Mesenchymal stem cell (in vitro differentiated cells and primary cell): ENCODE results near the gene OR2F1.

ENCODE experiments used
- DNase-seq: peaks from one replicate; pipeline ENCODE4 v3.0.0-alpha.2; 2013
- H2AFZ ChIP-seq: one replicate; pipeline ENCODE4 v1.6.1; 2013; ENCODE audit warnings: low read depth, mild to moderate bottlenecking, control low read depth, inconsistent platforms, low read length, moderate library complexity
- H2AK5ac ChIP-seq: 2 replicates; pipeline ENCODE4 v1.6.1; 2013; ENCODE audit warnings: low read length, moderate library complexity, mild to moderate bottlenecking, inconsistent platforms; ENCODE audit not compliant: severe bottlenecking
- H2BK120ac ChIP-seq: one replicate; pipeline ENCODE4 v1.6.1; 2013; ENCODE audit warnings: low read depth, mild to moderate bottlenecking, inconsistent platforms, low read length, moderate library complexity
- H2BK12ac ChIP-seq, 2 experiments: one replicate each; pipeline ENCODE4 v1.6.1; 2013; ENCODE audit warnings: inconsistent platforms in 2 of 2, low read length in 2 of 2, mild to moderate bottlenecking in 2 of 2, moderate library complexity in 2 of 2, control low read depth in 1 of 2
- H2BK15ac ChIP-seq: one replicate; pipeline ENCODE4 v1.6.1; 2013; ENCODE audit warnings: mild to moderate bottlenecking, low read depth, inconsistent platforms; ENCODE audit not compliant: poor library complexity, severe bottlenecking
- H2BK5ac ChIP-seq: 2 replicates; pipeline ENCODE4 v1.6.1; 2013; ENCODE audit warnings: low read depth, mild to moderate bottlenecking, low read length, control low read depth, inconsistent platforms; ENCODE audit not compliant: poor library complexity, severe bottlenecking
- H3K14ac ChIP-seq, 2 experiments: one replicate each; pipeline ENCODE4 v1.6.1; 2013; ENCODE audit warnings: inconsistent platforms in 2 of 2, low read length in 2 of 2, control low read depth in 1 of 2, mild to moderate bottlenecking in 1 of 2, moderate library complexity in 1 of 2
- H3K18ac ChIP-seq, 2 experiments: one replicate each; pipeline ENCODE4 v1.6.1; 2013; ENCODE audit warnings: inconsistent platforms in 2 of 2, low read length in 2 of 2, control low read depth in 1 of 2, low read depth in 1 of 2, mild to moderate bottlenecking in 1 of 2
- H3K23ac ChIP-seq, 2 experiments: one replicate each; pipeline ENCODE4 v1.6.1; 2013; ENCODE audit warnings: inconsistent platforms in 2 of 2, low read length in 2 of 2, mild to moderate bottlenecking in 2 of 2, moderate library complexity in 2 of 2, control low read depth in 1 of 2
- H3K27ac ChIP-seq: 2 replicates; pipeline ENCODE4 v1.5.1; 2013; ENCODE audit warnings: mild to moderate bottlenecking, moderate library complexity, low read length, control low read depth, inconsistent platforms; ENCODE audit not compliant: poor library complexity, severe bottlenecking
- H3K27me3 ChIP-seq, 2 experiments: 2 replicates each; pipeline versions ENCODE4 v1.6.1 to v1.7.0; 2013; ENCODE audit warnings: low read length in 2 of 2, mild to moderate bottlenecking in 2 of 2, moderate library complexity in 2 of 2, control low read depth in 1 of 2, inconsistent platforms in 1 of 2; ENCODE audit not compliant: control insufficient read depth in 1 of 2, insufficient read depth in 1 of 2
- H3K36me3 ChIP-seq, 2 experiments: 2 replicates each; pipeline versions ENCODE4 v1.6.1 to v1.7.0; 2013; ENCODE audit warnings: low read length in 2 of 2, control low read depth in 1 of 2, inconsistent platforms in 1 of 2, low read depth in 1 of 2, mild to moderate bottlenecking in 1 of 2; ENCODE audit not compliant: insufficient read depth in 2 of 2, control insufficient read depth in 1 of 2
- H3K4ac ChIP-seq, 2 experiments: one replicate each; pipeline ENCODE4 v1.6.1; 2013; ENCODE audit warnings: inconsistent platforms in 2 of 2, low read length in 2 of 2, mild to moderate bottlenecking in 2 of 2, moderate library complexity in 2 of 2, control low read depth in 1 of 2, low read depth in 1 of 2
- H3K4me1 ChIP-seq: 2 replicates; pipeline ENCODE4 v1.6.1; 2013; ENCODE audit warnings: low read depth, low read length, control low read depth; ENCODE audit not compliant: control insufficient read depth, insufficient read depth
- H3K4me2 ChIP-seq: 2 replicates; pipeline ENCODE4 v1.6.1; 2013; ENCODE audit warnings: low read length, mild to moderate bottlenecking, inconsistent platforms; ENCODE audit not compliant: poor library complexity, severe bottlenecking
- H3K4me3 ChIP-seq, 2 experiments: 2 replicates each; pipeline versions ENCODE4 v1.5.1 to v1.7.0; 2013; ENCODE audit warnings: low read length in 2 of 2, mild to moderate bottlenecking in 2 of 2, control low read depth in 1 of 2, low read depth in 1 of 2; ENCODE audit not compliant: insufficient read depth in 1 of 2
- H3K79me1 ChIP-seq: replicated peaks from 2 replicates; pipeline ENCODE4 v1.6.1; 2013; ENCODE audit warnings: mild to moderate bottlenecking, control low read depth, low read length, inconsistent platforms; ENCODE audit not compliant: poor library complexity, severe bottlenecking
- H3K9ac ChIP-seq: 2 replicates; pipeline ENCODE4 v1.7.0; 2013; ENCODE audit warnings: mild to moderate bottlenecking, low read length, moderate library complexity
- H3K9me3 ChIP-seq: 2 replicates; pipeline ENCODE4 v1.7.0; 2013; ENCODE audit warnings: mild to moderate bottlenecking, low read length; ENCODE audit not compliant: control insufficient read depth
- H4K8ac ChIP-seq: one replicate; pipeline ENCODE4 v1.6.1; 2013; ENCODE audit warnings: inconsistent platforms, mild to moderate bottlenecking, low read length, moderate library complexity
- H4K91ac ChIP-seq: one replicate; pipeline ENCODE4 v1.6.1; 2013; ENCODE audit warnings: mild to moderate bottlenecking, low read length, inconsistent platforms
- WGBS: methylation state at CpG from one replicate; pipeline ENCODE4 v1.1.7; 2013; ENCODE audit warnings: mixed read lengths; 5-methylcytosine and 5-hydroxymethylcytosine counted together

OR2F1 gene

DNA sequence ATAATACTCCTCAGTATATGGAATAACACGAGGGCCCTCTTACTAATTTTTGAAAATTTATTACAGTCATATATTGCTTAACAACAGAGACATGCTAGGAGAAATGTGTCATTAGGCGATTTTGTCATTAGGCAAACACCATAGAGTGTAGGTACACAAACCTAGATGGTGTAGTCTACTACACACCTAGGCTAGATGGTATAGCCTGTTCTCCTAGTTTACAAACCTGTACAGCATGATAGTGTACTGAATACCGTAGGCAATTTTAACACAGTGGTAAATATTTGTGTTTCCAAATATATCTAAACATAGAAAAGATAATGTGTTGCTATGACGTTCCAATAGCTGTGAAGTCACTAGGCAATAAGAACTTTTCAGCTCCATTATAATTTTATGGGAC lies 12.8 kb downstream of the OR2F1 start:
- H3K4ac ChIP-seq = no peak overlapping the region
- H3K9me3 ChIP-seq = no peaks in the 10 kb centered on the region
- no peak overlapping the region for H2AFZ ChIP-seq
- H4K8ac ChIP-seq = no peak overlapping the region
- no peak overlapping the region for H2BK12ac ChIP-seq
- H3K79me1 ChIP-seq = no peaks in the 10 kb centered on the region
- H3K23ac ChIP-seq = no peak overlapping the region
- H2BK15ac ChIP-seq = no peak overlapping the region
- no peak overlapping the region for H2AK5ac ChIP-seq
- H3K27ac ChIP-seq = no peak overlapping the region
- H3K27me3 ChIP-seq = no peaks in the 10 kb centered on the region
- H2BK120ac ChIP-seq = no peak overlapping the region
- no peak overlapping the region for H2BK5ac ChIP-seq
- H3K36me3 ChIP-seq = no peaks in the 10 kb centered on the region
- H4K91ac ChIP-seq = no peak overlapping the region
- H3K4me2 ChIP-seq = no peak overlapping the region
- no peaks in the 10 kb centered on the region for H3K4me1 ChIP-seq
- H3K4me3 ChIP-seq = no peak overlapping the region
- H3K9ac ChIP-seq = no peak overlapping the region
- WGBS = 100% methylated on average over 1 of the region's 4 CpGs
- H3K14ac ChIP-seq = no peak overlapping the region
- no peak overlapping the region for H3K18ac ChIP-seq
- no peak for DNase-seq

DNA sequence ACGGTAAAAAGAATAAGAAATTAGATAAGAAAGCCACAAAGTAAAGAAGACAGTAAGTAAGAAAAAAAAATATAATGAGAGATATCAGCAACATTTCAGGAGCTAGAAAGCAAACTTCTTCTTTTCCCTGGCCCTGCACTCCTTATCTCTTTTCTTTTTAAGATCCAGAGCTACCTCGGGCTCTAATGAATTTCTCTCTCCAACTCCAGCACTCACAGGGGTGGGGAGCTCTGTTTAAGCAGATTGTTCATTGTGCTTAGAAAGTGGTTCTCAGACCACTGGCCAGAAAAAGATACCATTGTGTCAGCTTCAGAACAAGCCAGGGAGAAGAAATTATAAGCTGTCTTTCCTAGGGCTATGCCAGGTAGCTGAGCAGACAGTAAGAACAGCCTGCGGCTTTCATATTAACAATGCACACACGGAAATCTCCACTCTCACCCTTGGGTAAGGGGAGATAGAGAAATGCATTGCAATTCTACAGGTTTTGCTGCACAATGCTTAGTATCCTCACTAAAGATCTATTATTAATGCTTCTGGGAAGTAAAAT lies 19.3 kb downstream of the OR2F1 start:
- Histone ChIP-seq H2BK120ac (no peak overlapping the region), H3K18ac (no peak overlapping the region), H2AK5ac (no peak overlapping the region), H3K27me3 (no peaks in the 10 kb centered on the region), H2AFZ (no peak overlapping the region), H4K91ac (no peak overlapping the region), H2BK12ac (no peak overlapping the region), H3K4me1 (no peaks in the 10 kb centered on the region), H2BK5ac (no peak overlapping the region), H3K4me2 (no peak overlapping the region), H3K9me3 (no peaks in the 10 kb centered on the region), H3K9ac (no peak overlapping the region), H3K36me3 (no peaks in the 10 kb centered on the region), H3K14ac (no peak overlapping the region), H4K8ac (no peak overlapping the region), H3K79me1 (no peaks in the 10 kb centered on the region), H3K23ac (no peak overlapping the region), H3K4ac (no peak overlapping the region), H3K27ac (no peak overlapping the region), H3K4me3 (no peak overlapping the region), H2BK15ac (no peak overlapping the region)
- WGBS = no CpG with 5 or more reads among the region's 4 CpGs
- DNase-seq = no peak

DNA sequence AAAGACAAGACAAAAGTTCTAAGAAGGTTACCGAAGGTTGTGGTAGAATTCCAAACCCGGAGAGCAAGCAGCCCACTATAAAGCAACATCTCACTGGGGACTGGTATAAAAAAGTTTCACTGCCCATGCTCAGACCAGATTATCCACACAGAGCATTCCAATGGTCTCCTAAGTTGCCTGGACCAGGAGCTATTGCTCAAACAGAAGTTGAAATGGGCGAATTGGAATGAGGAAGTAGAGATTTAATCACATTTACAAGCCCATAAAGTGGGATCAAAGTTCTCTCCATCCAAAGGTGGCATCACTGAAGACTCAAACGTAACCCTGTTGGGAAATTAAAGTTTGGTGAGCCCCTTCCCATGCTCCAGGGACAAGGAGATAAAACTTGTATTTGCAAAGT lies 19.8 kb downstream of the OR2F1 start:
- H3K4me3 ChIP-seq = no peak overlapping the region
- no peak overlapping the region for H3K4ac ChIP-seq
- no peak overlapping the region for H4K91ac ChIP-seq
- H2AK5ac ChIP-seq = no peak overlapping the region
- H3K36me3 ChIP-seq = no peaks in the 10 kb centered on the region
- no peak overlapping the region for H3K18ac ChIP-seq
- no peaks in the 10 kb centered on the region for H3K9me3 ChIP-seq
- no peak overlapping the region for H4K8ac ChIP-seq
- no peak overlapping the region for H2BK120ac ChIP-seq
- WGBS = 84% methylated on average over 4 of the region's 4 CpGs
- H3K79me1 ChIP-seq = no peaks in the 10 kb centered on the region
- no peak overlapping the region for H2AFZ ChIP-seq
- no peak overlapping the region for H2BK5ac ChIP-seq
- no peak overlapping the region for H3K27ac ChIP-seq
- H3K4me1 ChIP-seq = no peaks in the 10 kb centered on the region
- H3K9ac ChIP-seq = no peak overlapping the region
- H2BK15ac ChIP-seq = no peak overlapping the region
- no peak overlapping the region for H3K14ac ChIP-seq
- DNase-seq = no peak
- H3K27me3 ChIP-seq = no peaks in the 10 kb centered on the region
- H2BK12ac ChIP-seq = no peak overlapping the region
- H3K23ac ChIP-seq = no peak overlapping the region
- H3K4me2 ChIP-seq = no peak overlapping the region

DNA sequence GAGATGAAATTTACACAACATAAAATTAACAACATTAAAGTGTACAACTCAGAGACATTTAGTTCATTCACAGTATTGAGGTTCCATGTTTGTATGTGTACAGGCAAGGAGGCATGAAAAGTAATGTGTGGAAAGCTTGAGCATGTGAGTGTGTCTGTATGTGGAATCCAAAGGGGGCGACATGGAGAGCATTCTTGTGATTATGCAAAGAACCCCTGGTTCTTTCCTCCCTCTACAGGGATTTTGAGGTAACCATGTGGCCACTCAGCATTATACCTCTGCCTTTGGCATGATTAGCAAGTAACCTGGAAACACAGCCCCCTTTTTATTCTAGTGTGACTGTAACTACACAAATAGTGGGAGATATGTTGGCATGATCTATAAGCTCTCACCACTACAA lies 21.0 kb downstream of the OR2F1 start:
- Histone ChIP-seq H4K91ac (no peak overlapping the region), H3K79me1 (no peaks in the 10 kb centered on the region), H3K27me3 (no peaks in the 10 kb centered on the region), H2BK5ac (no peak overlapping the region), H3K4ac (no peak overlapping the region), H2AFZ (no peak overlapping the region), H2BK12ac (no peak overlapping the region), H3K14ac (no peak overlapping the region), H3K23ac (no peak overlapping the region), H3K9ac (no peak overlapping the region), H3K4me2 (no peak overlapping the region), H3K4me1 (no peaks in the 10 kb centered on the region), H4K8ac (no peak overlapping the region), H3K18ac (no peak overlapping the region), H3K36me3 (no peaks in the 10 kb centered on the region), H2BK120ac (no peak overlapping the region), H3K4me3 (no peak overlapping the region), H2AK5ac (no peak overlapping the region), H3K9me3 (no peaks in the 10 kb centered on the region), H2BK15ac (no peak overlapping the region), H3K27ac (no peak overlapping the region)
- no peak for DNase-seq
- no CpG with 5 or more reads among the region's 1 CpG for WGBS
